GM21367 (cell line): ENCODE measurements around the gene LRP1B.
"Not testable (repeated sequence)": the region's sequence is repeated elsewhere in the genome, so short reads cannot be mapped to it uniquely, and the experiment has no call there.

Experiments used
- ATAC-seq: cut with Tn5 transposase; IDR thresholded peaks from one replicate; pipeline ENCODE4 v1.9.1; 2021; ENCODE audit not compliant: unreplicated experiment

The LRP1B gene

DNA sequence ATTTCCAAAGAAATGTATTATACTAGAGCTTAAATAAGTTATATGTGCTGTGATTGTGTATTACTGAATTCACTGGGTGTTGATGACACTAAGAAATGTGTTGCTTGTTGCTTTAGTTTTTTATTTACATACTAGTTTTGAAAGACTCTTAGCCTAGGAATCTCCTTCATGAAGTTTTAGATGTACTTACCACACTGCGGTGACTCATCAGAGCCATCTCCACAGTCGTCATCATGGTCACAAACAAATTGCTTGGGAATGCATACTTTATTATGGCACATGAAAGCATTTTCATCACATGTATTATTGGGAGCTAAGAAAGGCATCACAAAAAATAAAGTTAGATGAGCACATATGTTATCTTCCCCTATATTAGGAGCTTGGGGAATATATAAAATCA is 1624.2 kb downstream of the LRP1B start:
- no peak for ATAC-seq

DNA sequence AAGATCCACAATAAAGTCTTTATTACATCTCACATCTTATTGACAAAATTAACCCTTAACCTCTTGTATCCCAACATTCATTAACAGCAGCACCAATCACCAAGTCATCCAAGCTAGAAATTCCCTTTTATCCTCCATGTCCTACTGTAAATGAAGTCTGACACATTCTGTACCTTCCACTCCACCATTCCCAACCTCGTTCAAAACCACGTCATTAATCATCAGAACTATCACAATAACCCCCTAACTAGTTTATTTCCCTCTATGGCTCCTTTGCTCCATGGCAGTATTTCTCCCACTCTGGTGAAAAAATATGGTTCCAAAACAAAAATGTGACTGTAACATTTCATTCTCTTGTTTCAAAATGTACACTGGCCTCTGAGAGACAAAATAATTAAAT is 1626.2 kb downstream of the LRP1B start:
- ATAC-seq, result no peak

DNA sequence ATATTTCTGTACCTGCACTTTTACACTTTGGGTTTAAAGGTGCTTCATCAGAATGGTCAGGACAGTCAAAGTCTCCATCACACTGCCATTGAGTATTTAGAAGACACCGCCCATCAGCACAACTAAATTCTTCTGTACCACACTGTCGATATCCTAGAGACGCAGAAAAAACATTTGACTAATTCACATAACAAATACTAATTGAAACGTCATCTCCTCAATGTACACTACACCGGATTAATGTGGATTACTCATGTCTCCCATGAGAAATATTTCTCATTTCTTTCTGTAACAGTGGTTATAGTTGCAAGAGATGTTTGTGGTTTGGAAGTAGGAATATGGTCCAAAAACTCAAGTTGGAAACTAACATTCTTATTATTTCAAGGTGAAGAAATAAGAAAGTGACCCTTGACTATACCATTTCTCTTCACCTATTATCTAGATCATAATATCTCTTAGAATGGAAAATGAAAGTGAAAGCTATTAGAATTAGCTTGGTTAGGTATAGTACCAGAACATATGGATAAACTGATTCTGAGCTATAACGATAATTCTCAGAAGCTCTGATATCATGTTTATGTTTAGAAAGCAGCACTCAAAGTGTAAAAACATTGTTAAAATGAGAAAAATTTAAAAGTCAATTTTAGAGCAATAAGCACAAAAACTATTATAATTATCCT is 1627.7 kb downstream of the LRP1B start:
- no peak for ATAC-seq

DNA sequence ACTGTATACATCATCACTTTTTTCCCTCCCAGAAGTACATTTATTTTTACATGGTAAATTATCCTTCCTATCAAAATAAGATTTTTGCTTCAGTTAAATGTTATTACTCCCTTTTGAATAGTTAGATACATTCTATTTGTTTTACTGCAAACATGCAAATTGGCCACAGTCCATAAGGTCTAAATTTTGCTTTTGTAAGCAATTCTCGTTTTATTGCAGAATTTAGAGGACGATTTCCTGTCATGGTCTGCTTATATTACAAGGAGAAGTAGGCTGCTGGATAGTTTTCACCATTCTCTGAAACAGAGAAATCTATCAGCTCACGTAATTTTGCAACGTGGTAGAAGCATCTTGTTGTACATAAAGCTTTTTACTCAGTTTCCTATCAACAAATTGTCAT is 1632.5 kb downstream of the LRP1B start:
- no peak for ATAC-seq

DNA sequence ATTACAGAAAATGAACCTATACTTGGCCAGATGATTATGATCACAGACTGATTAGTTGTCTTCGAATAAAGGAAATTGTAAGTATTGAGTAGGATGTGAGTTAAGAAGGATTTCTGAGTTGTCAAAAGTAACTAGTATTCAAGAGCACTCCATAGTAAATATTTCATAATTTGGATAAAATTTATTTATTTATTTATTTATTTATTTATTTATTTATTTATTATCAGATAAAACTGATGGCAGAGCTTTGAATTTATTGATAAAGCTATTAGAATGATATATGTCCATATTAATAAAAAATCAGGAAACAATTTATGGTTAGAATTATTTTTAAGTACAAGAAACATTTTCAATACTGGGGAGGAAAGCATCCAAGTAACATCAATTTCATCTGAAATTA is 1634.1 kb downstream of the LRP1B start:
- no peak for ATAC-seq

DNA sequence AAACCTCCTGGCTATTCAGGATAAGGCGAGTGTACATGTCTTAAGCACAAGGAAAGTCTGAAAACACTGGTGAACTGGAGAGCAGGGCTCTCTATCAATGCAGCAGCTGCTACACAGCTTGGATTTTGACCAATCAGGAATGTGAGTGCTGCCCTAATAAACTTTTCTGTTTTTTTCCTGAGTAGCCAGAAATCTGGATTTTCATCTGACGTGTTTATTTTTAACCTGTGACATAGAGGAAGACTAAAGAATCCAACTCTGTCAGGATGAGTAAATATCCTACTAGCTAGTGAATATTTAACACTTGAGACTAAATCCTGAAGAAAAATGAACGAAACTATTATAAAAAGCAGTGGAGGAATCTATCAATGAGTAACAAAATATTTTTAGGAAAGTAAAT is 1638.9 kb downstream of the LRP1B start:
- ATAC-seq, result no peak

DNA sequence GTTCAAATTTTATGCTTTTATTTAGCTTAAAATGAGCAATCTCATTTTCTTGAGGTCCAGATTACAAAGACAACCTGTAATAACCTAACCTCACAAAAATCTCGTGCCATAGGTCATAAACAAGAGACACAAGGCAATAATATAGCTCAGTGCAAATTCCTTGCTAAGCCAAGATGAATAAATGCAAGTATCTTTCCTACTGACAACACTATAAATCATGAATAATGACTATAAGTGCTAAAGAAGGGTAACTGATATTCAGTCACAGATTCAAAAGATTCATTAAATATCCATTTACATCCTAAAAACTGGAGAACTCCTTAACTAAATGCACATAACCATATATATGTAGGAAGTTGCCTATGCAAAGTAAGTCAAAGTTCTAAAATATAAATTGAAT is 1641.6 kb downstream of the LRP1B start:
- no peak for ATAC-seq

DNA sequence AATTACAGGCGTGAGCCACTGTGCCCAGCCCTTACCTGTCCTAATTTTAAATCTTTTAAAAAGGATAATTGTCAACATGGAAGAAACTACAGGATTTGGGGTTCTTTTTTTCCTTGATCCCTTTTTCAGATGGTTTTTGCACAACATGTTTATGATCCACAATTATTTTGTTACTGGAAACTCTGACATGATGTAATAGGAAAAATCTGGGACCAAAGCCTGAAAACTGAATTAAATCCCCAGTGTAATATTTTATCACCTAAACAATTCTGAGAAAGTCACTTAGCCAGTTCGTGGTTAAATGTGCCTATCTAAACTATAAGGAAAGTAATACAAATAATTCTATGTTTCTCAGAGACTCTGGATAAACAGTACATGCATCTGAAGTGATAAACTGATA is 1649.7 kb downstream of the LRP1B start:
- no peak for ATAC-seq

DNA sequence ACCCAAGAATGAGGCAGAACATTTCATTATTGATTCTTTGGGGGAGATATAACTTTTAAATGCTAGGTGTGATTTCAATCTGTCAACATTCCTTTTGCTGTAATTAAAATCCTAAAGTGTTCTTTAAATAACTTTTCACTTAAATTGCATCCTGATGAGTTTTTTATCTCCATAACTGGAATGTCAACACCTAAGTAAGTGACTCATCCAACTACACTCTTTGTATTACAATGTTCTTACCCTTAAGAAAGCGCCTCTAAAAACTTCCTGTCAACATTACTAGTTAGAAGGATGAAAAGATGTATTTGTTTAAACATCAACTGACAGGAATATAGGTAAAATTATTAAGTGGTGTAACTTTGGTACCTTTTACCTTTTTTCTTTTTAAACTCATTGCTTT is 1657.0 kb downstream of the LRP1B start:
- no peak for ATAC-seq

DNA sequence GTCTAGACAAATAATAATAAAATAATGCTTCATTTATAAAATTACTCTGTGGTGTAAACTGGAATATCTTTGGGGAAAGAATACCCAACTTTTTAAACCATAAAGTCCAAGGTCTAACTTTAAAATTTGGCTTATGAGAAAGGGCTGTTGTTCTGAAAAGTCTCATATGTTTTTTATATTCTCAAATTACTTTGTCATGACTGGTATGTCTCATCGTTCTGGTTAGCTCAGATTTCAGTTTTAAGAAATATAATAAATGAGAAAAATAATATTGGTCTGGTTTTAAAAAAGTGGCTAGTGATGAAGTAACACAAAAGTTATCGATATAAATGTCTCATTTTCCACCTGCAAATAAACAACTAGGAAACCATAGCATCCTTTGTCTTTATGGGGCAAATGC is 1658.1 kb downstream of the LRP1B start:
- ATAC-seq, result no peak

DNA sequence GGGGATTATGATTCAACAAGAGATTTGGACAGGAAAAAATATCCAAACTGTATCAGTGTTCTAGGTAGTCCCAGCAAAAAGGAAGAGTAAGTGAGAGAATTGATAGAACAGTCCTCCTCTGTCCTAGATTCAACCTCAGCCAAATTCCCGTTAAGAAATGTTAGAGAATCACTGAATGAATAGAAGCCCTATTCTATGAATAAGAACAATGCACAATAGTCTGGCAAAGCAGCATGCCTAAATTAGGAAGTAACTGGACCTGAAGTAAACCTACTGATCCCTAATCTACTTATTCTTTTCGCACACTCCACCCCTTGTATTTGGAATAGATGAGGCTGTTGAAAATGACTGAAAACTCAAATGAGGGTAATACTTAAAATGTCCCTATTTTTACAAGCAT is 1665.5 kb downstream of the LRP1B start:
- no peak for ATAC-seq

DNA sequence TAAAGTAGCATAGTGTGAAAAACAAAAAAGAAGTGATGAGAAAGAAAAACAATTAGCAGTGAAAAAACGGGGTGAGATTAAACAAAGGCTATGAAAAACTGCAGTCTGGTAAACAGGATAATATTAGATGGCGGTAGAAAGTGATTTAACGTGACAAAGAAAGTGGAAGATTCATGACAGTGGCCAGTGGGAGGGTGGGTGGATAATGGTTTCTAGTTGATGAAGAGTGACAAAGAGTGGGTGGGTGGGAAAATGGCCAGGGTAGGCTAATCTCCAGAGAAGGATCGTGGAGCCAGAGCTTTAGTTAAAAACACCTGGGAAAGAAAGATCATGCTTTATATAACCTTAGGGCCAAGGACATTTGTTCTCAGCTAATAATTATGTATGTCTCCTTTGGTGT is 1667.8 kb downstream of the LRP1B start:
- ATAC-seq, result no peak

DNA sequence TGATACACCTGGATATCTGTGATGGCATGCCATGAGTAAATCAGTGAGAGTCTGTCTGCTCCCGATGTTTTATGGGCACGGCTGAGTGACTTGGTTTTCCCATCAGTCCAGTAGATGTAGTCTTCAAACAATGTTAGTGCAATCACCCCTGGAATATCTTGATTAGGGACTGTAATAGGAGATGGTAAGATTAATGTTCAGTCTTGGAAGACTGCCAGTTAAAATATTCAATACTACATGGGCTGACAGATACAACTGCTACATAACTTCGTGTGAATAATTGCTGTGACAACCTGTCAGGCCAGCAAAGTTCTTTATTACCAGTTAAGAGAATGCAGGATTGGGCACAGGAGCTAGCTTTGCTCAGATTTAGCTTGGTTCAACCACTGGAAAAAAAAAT is 1673.3 kb downstream of the LRP1B start:
- no peak for ATAC-seq

DNA sequence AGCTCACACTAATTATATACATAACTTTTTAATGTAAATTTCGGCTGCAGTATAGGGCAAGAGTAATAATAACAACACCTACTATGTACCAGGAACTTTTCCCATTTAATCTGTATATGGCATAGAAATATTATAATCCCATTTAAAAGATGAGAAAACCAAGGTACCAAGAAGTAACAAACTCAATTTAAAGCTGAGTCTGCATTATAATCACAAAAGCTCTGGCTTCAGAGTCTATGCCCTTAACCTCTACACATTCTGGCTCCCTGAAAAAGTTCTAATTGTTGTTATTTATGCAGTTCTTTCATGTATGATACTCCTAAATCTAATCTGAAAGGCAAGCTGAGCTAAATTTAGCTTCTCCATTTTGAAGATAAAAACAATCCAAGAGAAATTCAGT is 1675.5 kb downstream of the LRP1B start:
- no peak for ATAC-seq

DNA sequence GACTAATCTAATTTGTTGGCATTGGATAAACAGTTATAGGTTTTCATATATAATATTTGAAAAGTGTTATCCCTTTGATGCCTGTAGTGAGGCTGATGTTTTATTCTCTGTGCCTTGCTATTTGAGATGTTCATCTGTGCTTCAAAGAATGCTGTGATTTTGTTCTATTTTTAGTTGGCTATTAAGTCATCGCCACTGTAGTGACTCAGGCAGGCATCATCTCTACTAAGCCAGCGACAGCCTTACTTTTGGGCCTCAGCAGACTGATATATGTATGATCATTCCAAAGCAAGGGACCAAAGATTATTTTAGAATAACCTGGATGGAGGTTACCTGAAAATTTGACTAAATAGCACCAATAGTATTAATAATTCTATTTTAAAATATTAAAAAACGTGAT is 1676.1 kb downstream of the LRP1B start:
- ATAC-seq, result no peak

DNA sequence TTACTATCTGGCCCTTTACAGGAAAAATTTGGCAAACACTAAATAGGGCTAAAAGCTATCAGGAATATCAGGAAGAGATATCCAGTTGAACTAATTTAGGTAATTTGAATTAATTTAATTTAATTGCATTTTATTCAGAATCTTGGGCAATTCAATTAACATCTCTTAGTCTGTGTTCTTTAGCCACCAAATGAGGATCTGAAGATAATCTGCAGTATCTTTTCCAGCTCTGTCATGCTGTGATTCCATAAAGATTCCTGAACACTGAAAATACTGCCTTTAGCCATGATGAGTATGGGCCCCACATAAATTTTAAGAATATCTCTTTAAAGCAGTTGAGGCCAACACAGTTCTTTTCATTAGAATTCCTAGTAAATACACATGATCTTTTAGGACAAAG is 1679.5 kb downstream of the LRP1B start:
- ATAC-seq, result no peak

DNA sequence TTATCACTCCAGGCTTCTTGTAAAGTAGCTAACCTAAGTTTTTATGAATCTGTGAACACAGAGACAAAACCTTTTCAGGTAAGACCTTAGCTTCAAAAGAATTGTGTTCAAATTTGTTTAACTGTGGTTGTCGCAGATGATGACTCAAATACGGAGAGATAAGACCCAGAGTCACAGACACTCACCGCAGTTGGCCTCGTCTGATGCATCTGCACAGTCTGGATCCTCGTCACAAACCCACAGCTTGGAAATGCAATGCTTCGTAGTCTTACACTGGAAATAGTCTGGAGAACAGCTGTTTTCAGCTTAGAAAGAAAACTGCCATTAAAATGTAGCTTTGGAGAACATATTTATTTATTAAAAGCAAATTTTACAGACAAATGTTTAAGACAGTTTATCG is 1688.5 kb downstream of the LRP1B start:
- ATAC-seq, result no peak

DNA sequence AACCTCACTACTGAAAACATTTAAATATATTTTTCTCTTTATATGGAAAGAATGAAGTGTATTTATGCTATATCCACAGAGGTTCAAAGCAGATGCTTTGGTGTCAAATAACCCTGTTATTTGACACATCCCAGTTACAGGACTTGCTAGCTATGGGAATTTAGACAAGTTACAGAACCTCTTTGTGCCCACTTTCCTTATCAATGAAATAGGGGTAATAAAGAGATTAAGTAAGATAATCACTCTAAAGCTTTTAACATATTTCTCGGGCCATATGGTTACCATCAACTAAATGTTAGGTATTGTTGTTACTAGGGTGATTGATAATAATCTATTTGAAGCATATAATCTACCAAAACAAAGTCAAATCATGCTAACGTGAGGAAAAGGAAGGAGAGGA is 1690.0 kb downstream of the LRP1B start:
- no peak for ATAC-seq

DNA sequence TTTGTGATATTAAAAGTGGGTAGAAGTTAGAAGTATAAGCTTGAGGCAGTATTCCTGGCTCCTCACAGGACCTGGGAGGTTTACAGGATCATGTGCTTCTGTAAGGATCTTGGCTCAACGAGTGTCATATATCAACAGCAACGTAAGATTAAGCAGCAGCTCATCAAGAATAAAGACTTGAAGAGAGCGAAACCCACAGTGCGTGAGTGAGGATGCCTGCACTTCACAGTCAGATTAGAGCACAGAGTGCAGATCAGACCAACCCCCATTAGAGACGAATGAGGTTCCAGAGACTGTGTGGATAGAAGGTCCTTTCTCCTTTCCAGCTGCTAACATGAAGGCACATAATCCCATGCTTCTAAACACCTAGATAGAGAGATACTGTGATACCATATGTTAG is 1693.9 kb downstream of the LRP1B start:
- ATAC-seq, result no peak

DNA sequence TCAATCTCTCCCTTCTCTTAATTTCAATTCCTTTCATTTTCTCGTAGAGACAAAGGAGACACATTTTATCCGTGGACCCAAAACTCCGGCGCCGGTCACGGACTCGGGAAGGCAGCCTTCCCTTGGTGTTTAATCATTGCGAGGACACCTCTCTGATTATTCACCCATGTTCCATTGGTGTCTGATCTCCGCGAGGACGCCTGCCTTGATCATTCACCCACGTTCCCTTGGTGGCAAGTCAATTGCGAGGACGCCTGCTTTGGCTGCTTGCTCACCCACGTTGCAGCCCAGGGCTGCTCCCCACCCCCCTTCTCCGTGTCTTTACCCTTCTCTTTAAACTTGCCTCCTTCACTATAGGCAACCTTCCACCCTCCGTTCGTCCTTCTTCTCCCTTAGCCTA is 1703.8 kb downstream of the LRP1B start:
- not testable (repeated sequence) for ATAC-seq

DNA sequence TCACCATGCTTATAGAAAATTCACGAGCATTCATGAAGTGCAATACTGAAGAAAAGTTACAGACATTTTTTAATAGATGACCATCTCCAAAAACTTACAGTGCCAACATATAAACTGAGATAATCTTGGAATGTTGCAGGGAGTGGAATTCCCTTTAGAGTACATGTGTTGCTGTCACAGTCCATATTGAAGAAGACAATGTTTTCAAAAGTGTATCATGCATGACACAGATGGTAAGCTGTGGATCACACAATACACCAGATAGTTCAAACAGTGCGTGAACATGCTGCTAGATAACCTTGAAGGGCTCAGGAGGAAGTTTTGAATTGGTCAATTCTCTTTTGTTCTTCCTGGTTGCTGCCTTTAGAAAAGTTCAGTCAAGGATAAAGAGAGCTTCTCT is 1706.3 kb downstream of the LRP1B start:
- no peak for ATAC-seq

DNA sequence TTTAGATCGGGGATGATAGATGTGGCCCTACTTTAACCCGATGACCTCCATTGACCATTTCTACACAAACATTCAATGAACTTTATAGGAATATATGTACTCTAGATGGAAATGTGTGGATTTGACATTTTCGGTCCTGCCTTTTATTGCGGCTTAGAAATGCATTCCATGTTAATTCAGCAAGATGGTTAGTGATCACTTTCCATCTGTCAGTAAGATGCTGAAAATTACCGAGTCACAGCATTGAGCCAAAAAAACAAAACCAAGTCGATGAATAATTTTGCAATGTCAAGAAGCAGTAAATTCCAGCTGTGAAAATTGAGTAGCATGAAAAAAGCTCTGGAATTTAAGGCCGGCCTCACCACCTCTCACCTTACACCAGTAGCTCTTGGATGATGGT is 1708.1 kb downstream of the LRP1B start:
- ATAC-seq, result no peak

DNA sequence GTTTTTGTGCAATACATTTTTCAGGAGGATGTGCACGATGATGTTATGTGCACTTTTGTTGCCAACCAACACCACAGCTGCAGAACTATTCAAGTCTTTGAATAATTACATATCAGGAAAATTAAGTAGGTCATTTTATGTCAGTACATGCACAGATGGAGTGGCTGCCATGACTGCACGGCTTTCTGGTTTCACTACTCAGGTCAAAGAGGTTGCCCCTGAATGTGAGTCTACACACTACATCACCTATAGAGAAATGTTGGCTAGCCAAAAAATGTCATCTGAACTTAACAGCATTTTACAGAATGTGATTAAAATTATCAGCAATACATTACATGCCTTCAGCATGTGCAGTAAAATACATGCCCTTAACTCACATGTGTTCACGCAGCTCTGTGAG is 1713.3 kb downstream of the LRP1B start:
- ATAC-seq, result no peak

DNA sequence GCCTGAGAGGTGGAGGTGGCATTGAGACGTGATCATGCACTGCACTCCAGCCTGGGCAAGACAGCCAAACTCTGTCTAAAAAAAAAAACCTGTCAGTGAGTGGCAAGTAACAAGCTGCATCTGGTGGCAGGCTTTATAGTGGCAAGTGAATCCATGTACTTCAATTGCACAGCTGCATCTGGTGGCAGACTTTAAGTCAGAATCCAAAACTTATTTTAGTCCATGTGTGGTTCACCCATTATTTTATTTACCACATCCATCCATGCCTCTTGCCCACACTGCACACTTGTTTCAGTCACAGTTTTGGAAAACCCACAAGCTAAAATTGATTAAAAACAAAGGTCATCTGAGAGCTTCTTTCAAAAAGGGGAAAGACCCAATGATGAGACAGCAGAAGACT is 1714.2 kb downstream of the LRP1B start:
- ATAC-seq, result no peak
